NK-92 treated with Interleukin-12 subunit alpha and Interleukin-12 subunit beta, amount 100 ng/mL, for 24 hours (cell line): ENCODE results near the gene IFI27.

Experiments
- DNase-seq: peaks from one replicate; lab custom pipeline; 2025; lab: John Stamatoyannopoulos, UW

The IFI27 gene

DNA sequence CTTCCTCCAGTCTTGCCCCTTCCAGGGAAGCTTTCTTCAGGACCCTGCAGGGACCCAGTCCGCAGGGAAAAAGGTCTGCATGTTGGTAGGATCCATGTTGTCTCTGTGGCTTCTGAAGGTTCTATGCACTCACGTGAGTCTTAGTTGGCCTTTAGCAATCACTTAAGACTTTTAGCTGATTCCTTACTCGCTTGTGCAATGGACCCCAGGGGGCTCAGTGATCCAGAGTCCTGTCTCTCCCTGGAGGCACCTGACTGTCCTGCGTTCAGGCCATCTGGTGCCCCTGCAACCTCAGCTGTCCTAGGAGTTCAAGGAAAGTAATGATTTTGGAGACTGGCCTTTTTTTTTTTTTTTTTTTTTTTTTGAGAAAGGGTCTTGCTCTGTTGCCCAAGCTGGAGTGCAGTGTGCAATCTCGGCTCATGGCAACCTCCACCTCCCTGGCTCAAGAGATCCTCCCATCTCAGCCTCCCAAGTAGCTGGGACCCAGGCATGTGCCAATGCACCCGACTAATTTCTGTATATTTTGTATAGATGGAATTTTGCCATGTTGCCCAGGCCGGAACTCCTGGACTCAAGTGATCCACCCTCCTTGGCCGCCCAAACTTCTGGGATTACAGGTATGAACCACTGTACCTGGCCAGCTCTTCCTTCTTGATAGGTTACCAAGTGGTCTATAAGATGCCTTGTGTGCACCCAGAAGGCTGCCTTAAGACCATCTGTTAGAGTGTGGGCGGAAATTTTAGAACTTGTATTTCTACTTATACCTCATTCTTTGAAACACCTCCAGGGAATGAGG is 14.2 kb downstream of the IFI27 start:
- DNase-seq: no peak

DNA sequence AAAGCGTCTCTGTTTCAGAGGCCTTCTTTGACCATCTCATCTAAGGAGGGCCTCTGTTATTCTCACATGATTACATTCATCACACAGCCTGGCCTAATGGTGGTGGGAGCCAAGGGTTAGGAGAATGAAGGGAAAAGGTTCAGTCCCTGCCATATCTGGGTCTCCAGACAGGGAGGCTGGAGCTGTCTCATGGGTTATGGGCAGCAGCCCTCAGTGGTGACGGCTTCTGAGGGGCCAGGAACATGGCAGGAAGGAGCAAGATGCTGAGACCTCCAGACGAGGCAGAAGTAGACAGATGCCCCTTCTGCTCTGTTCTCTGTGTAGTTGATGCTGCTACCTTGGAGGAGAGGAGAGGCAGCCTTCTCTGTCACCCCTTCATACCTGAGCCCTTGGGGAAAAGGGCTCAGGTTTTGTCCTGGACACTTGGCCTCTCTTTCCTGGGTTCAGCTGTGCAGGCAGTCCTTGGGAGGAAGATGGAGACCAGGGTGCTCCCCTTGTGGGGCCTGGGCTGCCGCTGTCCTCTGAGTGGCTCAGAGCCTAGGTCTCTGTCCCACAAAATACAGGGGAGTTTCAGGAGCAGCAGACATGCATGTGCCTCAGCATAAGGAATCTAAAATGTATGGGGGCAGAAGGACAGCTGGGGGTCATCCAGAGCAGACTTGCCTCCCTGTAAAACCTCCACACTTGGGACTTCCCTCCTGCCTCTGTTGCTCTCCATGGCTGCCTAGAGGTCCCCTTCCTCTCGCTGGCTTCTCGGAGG is 15.3 kb downstream of the IFI27 start:
- no peak for DNase-seq

DNA sequence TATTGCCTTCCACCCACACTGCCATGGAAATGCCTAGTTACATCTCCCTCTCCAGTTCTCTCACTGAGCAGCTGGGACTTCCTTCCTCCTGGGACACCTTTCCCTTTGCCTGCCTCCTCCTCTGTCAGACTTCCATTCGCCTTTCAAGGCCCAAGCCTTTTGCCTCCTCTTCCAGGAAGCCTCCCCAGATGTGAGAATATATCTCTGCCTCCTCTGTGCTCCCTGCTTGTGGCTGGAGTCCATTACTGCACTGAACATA is 15.8 kb downstream of the IFI27 start:
- DNase-seq: no peak

- DNase-seq: no peak
These were observed 16.3 kb downstream of the IFI27 start for GRCh38 chr14:94126800-94127199.

DNA sequence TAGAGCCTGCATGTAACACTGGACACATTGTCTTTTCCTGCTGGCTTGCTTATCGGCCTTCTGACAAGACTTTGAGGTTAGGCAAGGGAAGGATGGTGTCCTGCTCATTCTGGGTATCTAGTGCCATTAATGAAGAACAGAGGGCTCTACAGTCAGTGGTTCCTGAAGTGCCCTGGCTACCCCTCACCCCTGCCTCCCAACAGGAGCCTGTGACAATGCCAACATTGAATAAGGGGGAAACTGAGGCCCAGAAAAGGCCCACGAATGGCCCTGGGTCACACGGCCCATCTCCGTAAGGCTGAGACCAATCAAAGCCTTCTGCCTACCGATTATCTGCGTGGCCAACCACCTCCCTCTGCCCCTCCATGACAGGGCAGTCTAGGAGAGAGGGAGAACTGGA is 16.8 kb downstream of the IFI27 start:
- no peak for DNase-seq

- DNase-seq: no peak
These were observed 17.8 kb downstream of the IFI27 start for GRCh38 chr14:94128216-94128839.

DNA sequence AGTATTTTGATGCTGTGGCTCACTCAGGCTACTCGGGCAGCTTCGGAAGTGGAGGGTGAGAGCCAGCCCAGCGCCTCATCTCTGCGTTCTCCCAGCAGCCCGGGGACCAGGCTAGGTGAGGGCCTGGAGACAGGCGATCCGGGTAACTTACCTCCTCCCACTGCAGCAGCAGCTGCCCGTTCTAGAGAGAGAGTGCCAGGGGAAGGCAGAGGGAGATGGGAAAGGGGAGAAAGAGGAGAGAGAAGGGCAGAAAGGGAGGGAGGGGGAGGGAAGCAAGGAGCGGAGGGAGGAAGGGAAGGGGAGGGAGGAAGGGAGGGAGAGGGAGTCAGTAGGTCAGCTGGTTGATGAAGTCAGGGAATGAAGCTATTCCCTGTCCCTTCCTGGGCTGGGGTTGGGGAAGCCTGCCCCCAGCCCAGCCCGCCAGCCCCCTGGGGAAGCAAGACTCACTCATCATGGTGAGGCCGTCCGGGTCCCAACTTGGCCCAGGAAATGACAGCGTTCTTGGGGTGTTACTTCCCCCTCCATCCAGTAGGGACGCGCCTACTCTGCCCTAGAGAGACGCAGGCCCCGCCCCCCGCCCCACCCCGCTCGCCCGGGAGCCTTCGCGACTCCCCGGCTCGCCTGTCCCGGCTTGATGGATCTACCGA is 18.7 kb downstream of the IFI27 start, which contains the start of gene IFI27L2:
Gene IFI27L2, minus strand, starts transcription at position 494 of the 647 bp plus-strand sequence. Its CDS starts 40 bp downstream, at position 454.
- DNase-seq: peak; percentile 71

DNA sequence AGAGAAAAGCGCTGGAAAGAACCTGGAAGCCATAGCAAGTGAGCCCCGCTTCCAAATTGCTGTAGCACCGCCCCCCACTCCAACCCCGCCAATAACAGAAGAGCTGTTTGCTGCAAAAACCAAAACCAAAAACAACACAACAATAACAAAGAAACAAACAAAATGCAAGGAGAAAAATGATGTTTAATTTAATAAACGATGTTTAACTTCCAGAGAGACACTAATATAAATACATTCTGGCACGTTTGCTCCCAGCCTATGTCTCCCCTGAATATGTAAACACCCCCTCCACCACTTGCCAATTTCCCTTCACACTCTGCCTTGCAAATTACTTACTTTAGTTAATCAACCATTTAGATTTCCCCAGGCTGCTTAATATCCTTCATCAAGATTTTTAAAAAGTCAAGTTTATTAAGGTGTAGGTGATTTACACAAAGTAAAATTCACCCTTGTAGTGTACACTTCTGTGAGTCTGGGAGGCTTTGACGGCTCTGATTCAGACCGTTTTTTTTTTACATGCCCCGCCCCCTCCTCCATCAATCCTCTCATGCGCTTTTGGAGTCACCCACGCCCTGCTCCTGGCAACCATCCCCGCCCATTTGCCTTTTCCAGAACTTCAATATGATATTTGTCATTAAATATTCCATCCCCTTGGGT is 19.4 kb downstream of the IFI27 start:
- DNase-seq: peak; percentile 15

GRCh38 chr14:94132285-94132887 is 21.9 kb downstream of the IFI27 start:
- DNase-seq: peak; percentile 10

- DNase-seq: no peak
These were observed 24.9 kb downstream of the IFI27 start for GRCh38 chr14:94135476-94135875.

- DNase-seq: peak; percentile 64
These were observed 26.2 kb downstream of the IFI27 start for GRCh38 chr14:94136575-94137331.

DNA sequence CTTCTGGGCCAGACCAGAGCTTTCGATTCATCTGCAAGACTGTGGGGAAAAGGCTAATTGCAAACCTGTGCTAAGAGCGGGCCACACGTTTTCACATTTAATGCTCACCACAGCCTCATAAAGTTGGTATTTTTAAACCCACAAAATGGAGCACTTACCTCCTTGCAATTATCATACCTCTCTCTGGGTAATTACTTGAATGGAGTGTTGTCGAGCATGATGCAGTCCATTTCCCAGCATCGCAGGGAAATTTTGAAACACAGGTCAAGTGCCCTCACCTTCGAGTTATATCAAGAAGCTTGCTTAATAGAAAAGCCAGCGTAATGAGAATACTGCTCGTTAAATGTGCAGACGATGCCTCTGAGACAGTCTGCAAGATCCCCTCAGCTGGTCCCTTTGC is 27.7 kb downstream of the IFI27 start:
- DNase-seq: no peak

DNA sequence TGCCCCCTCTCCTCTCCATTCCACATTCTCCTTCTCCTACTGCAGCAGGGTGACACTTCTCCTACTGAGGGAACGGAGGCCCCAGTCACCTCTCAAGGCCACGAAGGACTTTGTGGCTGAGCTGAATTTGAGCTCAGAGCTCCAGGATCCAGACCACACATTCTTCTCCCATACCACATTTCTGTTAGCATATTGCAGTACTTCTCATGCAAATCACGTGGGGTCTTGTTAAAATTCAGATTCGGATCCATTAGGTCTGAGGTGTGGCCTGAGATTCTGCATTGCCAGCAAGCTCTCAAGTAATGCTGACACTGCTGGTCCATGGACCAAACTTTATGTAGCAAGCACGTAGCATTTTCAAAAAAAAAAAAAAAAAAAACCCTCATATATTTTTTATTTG is 28.5 kb downstream of the IFI27 start:
- no peak for DNase-seq

- DNase-seq: no peak
These were observed 28.9 kb downstream of the IFI27 start for GRCh38 chr14:94139421-94139820.

- DNase-seq: no peak
These were observed 31.7 kb downstream of the IFI27 start for GRCh38 chr14:94142247-94142646.

DNA sequence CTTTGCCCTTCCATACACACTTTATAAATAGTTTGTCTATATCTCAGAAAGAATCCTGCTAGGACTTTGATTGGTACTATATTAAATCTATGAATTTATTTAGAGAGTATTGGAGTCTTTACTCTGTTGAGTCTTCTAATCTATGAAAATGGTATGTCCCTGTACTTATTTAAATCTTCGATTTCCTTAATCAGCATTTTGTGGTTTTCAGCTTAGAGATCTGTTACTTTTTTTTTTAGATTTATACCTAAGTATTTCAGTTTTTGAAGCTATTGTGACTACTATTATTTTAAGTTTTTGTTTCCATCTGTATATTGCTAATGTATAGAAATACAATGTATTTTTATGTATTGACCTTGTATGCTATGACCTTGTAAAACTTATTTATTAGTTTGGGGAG is 32.3 kb downstream of the IFI27 start:
- DNase-seq: no peak

- no peak for DNase-seq
These were observed 32.7 kb downstream of the IFI27 start for GRCh38 chr14:94143239-94143638.

DNA sequence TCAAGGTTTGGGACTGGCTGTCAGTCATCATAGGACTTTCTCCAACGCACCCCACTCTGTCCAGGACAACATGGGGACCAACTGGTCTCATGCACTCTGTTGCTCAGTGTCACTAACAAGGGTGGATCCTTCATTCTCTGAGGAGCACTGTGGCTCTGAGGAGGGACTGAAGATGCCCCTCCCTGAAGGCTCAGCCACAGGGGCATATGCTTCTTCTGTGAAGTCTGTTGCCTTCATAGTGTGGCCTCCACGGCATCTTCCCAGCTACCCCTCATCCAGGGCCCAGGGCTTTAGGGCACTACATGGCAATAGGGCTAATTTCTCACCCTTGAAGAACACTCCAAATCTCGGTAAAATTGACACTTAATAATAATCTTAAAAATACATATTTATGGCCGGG is 33.2 kb downstream of the IFI27 start:
- no peak for DNase-seq

- no peak for DNase-seq
These were observed 34.2 kb downstream of the IFI27 start for GRCh38 chr14:94144765-94145164.

DNA sequence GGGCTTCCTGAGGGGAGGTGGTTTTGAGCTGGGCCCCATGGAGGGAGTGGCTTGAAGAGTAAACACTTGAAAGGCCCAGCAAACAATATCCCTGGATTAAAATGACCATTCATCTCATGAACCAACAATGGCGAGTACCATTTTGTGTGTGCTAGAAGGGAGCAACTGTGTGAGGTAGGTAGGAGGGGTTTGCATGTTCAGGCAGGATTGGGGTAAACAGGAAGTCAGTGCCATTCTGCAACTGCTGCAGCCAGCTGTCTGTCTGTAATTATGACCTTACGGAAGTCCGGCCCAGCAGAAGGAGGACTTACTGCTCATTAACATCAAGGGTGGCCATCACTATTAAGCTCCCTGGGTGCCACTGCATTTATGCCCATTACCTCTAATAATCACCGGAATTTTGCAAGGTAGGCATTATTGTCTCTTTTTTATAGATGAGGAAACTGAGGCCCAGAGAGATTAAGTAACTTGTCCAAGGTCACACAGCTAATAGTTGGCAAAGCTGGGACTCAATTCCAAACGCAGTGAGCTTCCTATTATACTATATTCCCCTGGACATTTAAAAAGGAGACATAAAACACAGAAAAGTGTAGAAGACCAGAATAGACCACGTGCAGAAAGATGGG is 35.5 kb downstream of the IFI27 start:
- DNase-seq: no peak
